Pancreas (tissue), 10 donors: ENCODE data around the gene SLC25A19. TPM values are rescaled to one million over a fixed set of nuclear protein-coding genes. Genes with fewer than 3 reads are reported as not detected.
A peak's percentile ranks its signal among the peaks of the same experiment; 100 is the strongest.

Source experiments
- ATAC-seq, 4 donors: fragments of 200-7000 bp; cut with Tn5 transposase; one replicate each; pipeline versions ENCODE4 v1.8.0 to v1.9.1; 2020; ENCODE audit warnings: mild to moderate bottlenecking in 4 of 4, moderate library complexity in 4 of 4
- DNase-seq, 6 donors: peaks; one replicate each; pipeline ENCODE4 v3.0.0-alpha.2; 2020
- FAIRE-seq: peaks from 2 replicates; lab custom pipeline; 2012; peaks lifted over from hg19 to GRCh38; lab: Jason Lieb, UNC
- H3K27ac ChIP-seq, 4 donors: fragments of 200-600 bp; sonication (generic); 1 replicate in 3 of 4; 2 replicates in 1 of 4; pipeline versions ENCODE4 v1.5.0 to v1.8.0; 2020
- H3K27me3 ChIP-seq, 4 donors: fragments of 200-600 bp; one replicate each; pipeline ENCODE4 v1.8.0; 2021
- H3K36me3 ChIP-seq, 3 donors: fragments of 200-600 bp; sonication (generic) in 1 of 3; one replicate each; pipeline versions ENCODE4 v1.5.0 to v1.8.0; 2020 to 2021
- H3K4me1 ChIP-seq, 3 donors: fragments of 200-600 bp; one replicate each; pipeline ENCODE4 v1.8.0; 2021
- H3K4me3 ChIP-seq, 4 donors: fragments of 200-600 bp; sonication (generic) in 2 of 4; one replicate each; pipeline versions ENCODE4 v1.5.0 to v1.8.0; 2020 to 2021
- H3K9me3 ChIP-seq, 4 donors: fragments of 200-600 bp; one replicate each; pipeline ENCODE4 v1.8.0; 2021
- CTCF ChIP-seq, 4 donors: fragments of 200-600 bp; sonication (generic) in 3 of 4; IDR thresholded peaks; one replicate each; pipeline versions ENCODE4 v1.5.0 to v1.8.0; 2021; ENCODE audit warnings: antibody characterized with exemption in 4 of 4
- WGBS, 2 donors: extraction: QIAGEN DNeasy Blood & Tissue Kit; methylation state at CpG; one replicate each; pipeline ENCODE4 v1.1.7; 2013; 5-methylcytosine and 5-hydroxymethylcytosine counted together
- intact Hi-C, 3 donors: fragments of 100-400 bp; cut with DNase I; formaldehyde crosslinking; loops; one replicate each; pipeline versions ENCODE4 v1.11.1 to v1.14.2; 2022
- polyA plus RNA-seq, 2 donors: library from polyadenylated mRNA; stranded (reverse); fragments of 200-250 nt; gene quantifications; one replicate each; pipeline ENCODE4 v1.2.3, GENCODE V29; 2013
- total RNA-seq, 6 donors: library from RNA; stranded (reverse); fragmentation: NEBNext Ultra II Directional in 4 of 6; extraction: Animal tissue kit (Norgen Biotek cat#: 25700) in 4 of 6; gene quantifications; one replicate each; pipeline versions ENCODE4 v1.2.1 to v1.2.4, GENCODE V29; 2021 to 2023
- donor health status: healthy with polysubstance abuse.
- donor health status: DM: no; HTN: no; CAD: no; lungs with moderate emphysema.
- donor health status: DM: no; HTN: no; CAD: no.
- donor health status: control.
- donor health status: control.
- donor health status: Bipolar disorder and iron deficiency.
- donor health status: DM: yes; HTN: yes; CAD: no.
- donor health status: DM: no; HTN: no; CAD: no.
- donor health status: DM: no; HTN: no; CAD: no.
- donor health status: DM: yes; HTN: yes; CAD: no.

The SLC25A19 gene
- total and polyA plus RNA-seq, 8 donors, result 4.4 to 10.8 (median 7.6) TPM

GRCh38 chr17:75307957-75308731, 18.9 kb upstream of the SLC25A19 start:
- Histone ChIP-seq H3K4me1 (peaks cover 0 to 13% (median 8%) of the 10 kb centered on the region in 3 donors), H3K4me3 (no peak overlapping the region), H3K27ac (peak overlapping the region in 2 of 4 donors; percentile 72), H3K9me3 (no peaks in the 10 kb centered on the region), H3K27me3 (no peaks in the 10 kb centered on the region), H3K36me3 (no peaks in the 10 kb centered on the region)
- DNase-seq, result no peak
- FAIRE-seq, result no peak
- no peak for TF ChIP-seq CTCF (IDR thresholded peaks at IDR 0.05)
- intact Hi-C loops, result no loop called here
- ATAC-seq, result peak in 1 of 4 donors; percentile 15
- 68% methylated on average over 13 of the region's 13 CpGs for WGBS, 2 donors

GRCh38 chr17:75301502-75302206, 12.4 kb upstream of the SLC25A19 start:
- no peak for DNase-seq
- no peaks in the 10 kb centered on the region for H3K27me3 ChIP-seq
- H3K4me3 ChIP-seq, result no peak overlapping the region
- H3K4me1 ChIP-seq, result no peaks in the 10 kb centered on the region
- H3K27ac ChIP-seq, result no peak overlapping the region
- H3K9me3 ChIP-seq, result no peaks in the 10 kb centered on the region
- no peaks in the 10 kb centered on the region for H3K36me3 ChIP-seq
- WGBS, 2 donors, result 80 to 82% methylated on average over 17 of the region's 17 CpGs
- TF ChIP-seq CTCF (IDR thresholded peaks at IDR 0.05), result no peak
- peak in 2 of 4 donors; percentile 17 to 50 for ATAC-seq
- FAIRE-seq, result no peak
- intact Hi-C loops, result no loop called here

- Histone ChIP-seq H3K4me3 (no peak overlapping the region), H3K36me3 (no peaks in the 10 kb centered on the region), H3K9me3 (no peaks in the 10 kb centered on the region), H3K27me3 (no peaks in the 10 kb centered on the region), H3K4me1 (no peaks in the 10 kb centered on the region), H3K27ac (no peak overlapping the region)
- no peak for TF ChIP-seq CTCF (IDR thresholded peaks at IDR 0.05)
- intact Hi-C loops, result no loop called here
- no peak for DNase-seq
- peak in 2 of 4 donors; percentile 43 to 63 for ATAC-seq
- WGBS, 2 donors, result 64 to 73% methylated on average over 9 of the region's 9 CpGs
- FAIRE-seq, result no peak
Observed at GRCh38 chr17:75301049-75301448, 11.8 kb upstream of the SLC25A19 start.

- ATAC-seq (no peak), DNase-seq (no peak), FAIRE-seq (no peak)
- H3K27ac ChIP-seq, result no peak overlapping the region
- intact Hi-C loops, result no loop called here
- TF ChIP-seq CTCF (IDR thresholded peaks at IDR 0.05), result no peak
- no peaks in the 10 kb centered on the region for H3K36me3 ChIP-seq
- no peaks in the 10 kb centered on the region for H3K4me1 ChIP-seq
- no peaks in the 10 kb centered on the region for H3K27me3 ChIP-seq
- 71% methylated on average over 7 of the region's 7 CpGs for WGBS, 2 donors
- no peak overlapping the region for H3K4me3 ChIP-seq
- H3K9me3 ChIP-seq, result no peaks in the 10 kb centered on the region
Observed at GRCh38 chr17:75300280-75300679, 11.0 kb upstream of the SLC25A19 start.
